GM19395 (cell line): ENCODE results near the gene FOXP4.

ENCODE experiments used
- ATAC-seq: cut with Tn5 transposase; IDR thresholded peaks from one replicate; pipeline ENCODE4 v1.9.1; 2021; ENCODE audit warnings: mild to moderate bottlenecking, moderate library complexity; ENCODE audit not compliant: unreplicated experiment

The FOXP4 gene

GRCh38 chr6:41624621-41625380 is 78.6 kb downstream of the FOXP4 start:
- ATAC-seq, result no peak

- no peak for ATAC-seq
These were observed 79.3 kb downstream of the FOXP4 start for GRCh38 chr6:41625442-41625841.

- no peak for ATAC-seq
These were observed 79.8 kb downstream of the FOXP4 start for GRCh38 chr6:41626022-41626421.

- ATAC-seq, result no peak
These were observed 80.7 kb downstream of the FOXP4 start for GRCh38 chr6:41626917-41627316.

- no peak for ATAC-seq
These were observed 82.9 kb downstream of the FOXP4 start for GRCh38 chr6:41629128-41629527.

- ATAC-seq, result no peak
These were observed 83.9 kb downstream of the FOXP4 start for GRCh38 chr6:41630069-41630468.

GRCh38 chr6:41630946-41631345 is 84.8 kb downstream of the FOXP4 start:
- ATAC-seq, result no peak

- ATAC-seq, result no peak
These were observed 87.0 kb downstream of the FOXP4 start for GRCh38 chr6:41633056-41633634.

- ATAC-seq, result no peak
These were observed 88.5 kb downstream of the FOXP4 start for GRCh38 chr6:41634657-41635056.

GRCh38 chr6:41635365-41635764 is 89.2 kb downstream of the FOXP4 start:
- ATAC-seq, result no peak

- no peak for ATAC-seq
These were observed 90.6 kb downstream of the FOXP4 start for GRCh38 chr6:41636833-41637193.

GRCh38 chr6:41637194-41638001 is 91.2 kb downstream of the FOXP4 start:
- no peak for ATAC-seq

GRCh38 chr6:41638002-41638934 is 92.1 kb downstream of the FOXP4 start, which contains the start of gene MDFI:
TSS of gene MDFI (plus strand) at chr6:41638468. CDS start at chr6:41638750, 282 bp downstream.
- no peak for ATAC-seq

GRCh38 chr6:41638935-41639808 is 93.0 kb downstream of the FOXP4 start:
- ATAC-seq, result no peak

GRCh38 chr6:41639809-41640371 is 93.7 kb downstream of the FOXP4 start:
- no peak for ATAC-seq

GRCh38 chr6:41640426-41640825 is 94.2 kb downstream of the FOXP4 start:
- no peak for ATAC-seq

GRCh38 chr6:41641352-41641925 is 95.3 kb downstream of the FOXP4 start:
- no peak for ATAC-seq

- ATAC-seq, result no peak
These were observed 96.1 kb downstream of the FOXP4 start for GRCh38 chr6:41642090-41642959.
